Heart left ventricle (tissue), 16 donors: ENCODE results near the gene SMTNL1. TPM values are rescaled to one million over a fixed set of nuclear protein-coding genes. Genes with fewer than 3 reads are reported as not detected.

Experiments used
- ATAC-seq, 4 donors: fragments of 200-7000 bp; cut with Tn5 transposase; one replicate each; pipeline ENCODE4 v1.9.1; 2020 to 2022; ENCODE audit warnings: moderate library complexity in 4 of 4, mild to moderate bottlenecking in 3 of 4, moderate number of reproducible peaks in 1 of 4
- DNase-seq, 5 donors: peaks; one replicate each; pipeline ENCODE4 v3.0.0-alpha.2; 2020
- H3K27ac ChIP-seq, 12 donors: fragments of 200-600 bp; sonication (generic) in 4 of 12; one replicate each; pipeline versions ENCODE4 v1.5.0 to v1.8.0; 2016 to 2022; ENCODE audit warnings: mild to moderate bottlenecking in 2 of 12
- H3K27me3 ChIP-seq, 9 donors: fragments of 200-600 bp; sonication (generic) in 2 of 9; one replicate each; pipeline versions ENCODE4 v1.5.1 to v1.8.0; 2016 to 2022; ENCODE audit warnings: mild to moderate bottlenecking in 3 of 9
- H3K36me3 ChIP-seq, 9 donors: fragments of 200-600 bp; sonication (generic) in 2 of 9; one replicate each; pipeline versions ENCODE4 v1.5.0 to v1.8.0; 2018 to 2022; ENCODE audit warnings: mild to moderate bottlenecking in 2 of 9
- H3K4me1 ChIP-seq, 12 donors: fragments of 200-600 bp; sonication (generic) in 4 of 12; one replicate each; pipeline versions ENCODE4 v1.5.0 to v1.8.0; 2016 to 2022; ENCODE audit warnings: mild to moderate bottlenecking in 3 of 12
- H3K4me3 ChIP-seq, 12 donors: fragments of 200-600 bp; sonication (generic) in 4 of 12; one replicate each; pipeline versions ENCODE4 v1.5.0 to v1.8.0; 2017 to 2022; ENCODE audit warnings: mild to moderate bottlenecking in 9 of 12, moderate library complexity in 4 of 12
- H3K9me3 ChIP-seq, 12 donors: fragments of 200-600 bp; sonication (generic) in 4 of 12; one replicate each; pipeline versions ENCODE4 v1.5.0 to v1.8.0; 2016 to 2022; ENCODE audit warnings: mild to moderate bottlenecking in 1 of 12
- CTCF ChIP-seq, 12 donors: fragments of 200-600 bp; sonication (generic) in 4 of 12; IDR thresholded peaks; one replicate each; pipeline versions ENCODE4 v1.5.0 to v1.8.0; 2018 to 2022; ENCODE audit warnings: antibody characterized with exemption in 12 of 12, mild to moderate bottlenecking in 5 of 12
- POLR2A ChIP-seq, 2 donors: fragments of 450-650 bp; IDR thresholded peaks; one replicate each; pipeline ENCODE4 v1.6.1; 2017; ENCODE audit warnings: antibody characterized with exemption in 2 of 2, mild to moderate bottlenecking in 2 of 2, moderate library complexity in 2 of 2
- WGBS, 4 donors: extraction: QIAGEN DNeasy Blood & Tissue Kit in 2 of 4; methylation state at CpG; one replicate each; pipeline versions ENCODE4 v1.1.5 to v1.1.7; 2013 to 2018; 5-methylcytosine and 5-hydroxymethylcytosine counted together
- intact Hi-C, 10 donors: fragments of 100-400 bp; cut with DNase I; formaldehyde crosslinking; loops; one replicate each; pipeline versions ENCODE4 v1.11.1 to v1.14.2; 2022
- polyA plus RNA-seq, 2 donors: library from polyadenylated mRNA; stranded (reverse); fragments of 200-250 nt; gene quantifications; one replicate each; pipeline ENCODE4 v1.2.3, GENCODE V29; 2013
- total RNA-seq, 9 donors: library from RNA; depleted of rRNA in 2 of 9; stranded (reverse); fragments of >200 nt in 2 of 9; fragmentation: NEBNext Ultra II Directional in 3 of 9; extraction: Animal tissue kit (Norgen Biotek cat#: 25700) in 3 of 9; gene quantifications; one replicate each; pipeline versions ENCODE4 v1.1.0 to v1.2.4, GENCODE V29; 2016 to 2023
- donor health status: ischemic (EF 13 %, LVEDD 7.1; RV severe dilation, severe dysfunction).
- donor health status: healthy with polysubstance abuse.
- donor health status: DM: no; HTN: yes; CAD: no.
- donor health status: DM: no; HTN: no; CAD: no.
- donor health status: ischemic (EF 25% LVEDD 6.9; RV normal size, moderate dysfunction).
- donor health status: ischemic (EF 25% LVEDD 5.7; RV mildly dilated, moderate dysfunction).
- donor health status: healthy.
- donor health status: DM: yes; HTN: yes; CAD: no.
- donor health status: ischemic (EF 35%, LVEDD 5.7; RV mildly dilated, moderate dysfunction).
- donor health status: nonischemic (EF 11% LVEDD 7.7; RV severe dilation, severe dysfunction).
- donor health status: DM: yes; HTN: yes; CAD: no.
- donor health status: PGD.
- donor health status: ischemic (EF 29% LVEDD 5.4; RV normal size, mild dysfunction).
- donor health status: nonischemic (EF 23%, LVEDD 6.1; RV moderate dilation, normal function).

Gene SMTNL1
- total and polyA plus RNA-seq, 11 donors = not detected

- H3K27ac ChIP-seq = peak overlapping the region in 11 of 12 donors; percentile 23 to 77 (median 60)
- H3K27me3 ChIP-seq = no peaks in the 10 kb centered on the region
- no peaks in the 10 kb centered on the region for H3K9me3 ChIP-seq
- peak; percentile 59 to 82 (median 72) for DNase-seq
- H3K36me3 ChIP-seq = no peaks in the 10 kb centered on the region
- ATAC-seq = peak; percentile 11 to 77 (median 74)
- peak overlapping the region; percentile 62 to 98 (median 80) for H3K4me3 ChIP-seq
- 0% methylated on average over 56 to 57 of the region's 57 CpGs for WGBS, 4 donors
- intact Hi-C loops = loop anchor here in 3 of 10 donors (2.0 to 10.0 kb wide), 3 partner anchors 14 to 170 kb away; no protein-coding TSS in a partner anchor
- TF ChIP-seq POLR2A (IDR thresholded peaks at IDR 0.05) = no peak
- no peak for TF ChIP-seq CTCF (IDR thresholded peaks at IDR 0.05)
- peaks cover 0 to 25% (median 12%) of the 10 kb centered on the region in 12 donors for H3K4me1 ChIP-seq
Measured at GRCh38 chr11:57514538-57515331, 22.7 kb upstream of the SMTNL1 start.

DNA sequence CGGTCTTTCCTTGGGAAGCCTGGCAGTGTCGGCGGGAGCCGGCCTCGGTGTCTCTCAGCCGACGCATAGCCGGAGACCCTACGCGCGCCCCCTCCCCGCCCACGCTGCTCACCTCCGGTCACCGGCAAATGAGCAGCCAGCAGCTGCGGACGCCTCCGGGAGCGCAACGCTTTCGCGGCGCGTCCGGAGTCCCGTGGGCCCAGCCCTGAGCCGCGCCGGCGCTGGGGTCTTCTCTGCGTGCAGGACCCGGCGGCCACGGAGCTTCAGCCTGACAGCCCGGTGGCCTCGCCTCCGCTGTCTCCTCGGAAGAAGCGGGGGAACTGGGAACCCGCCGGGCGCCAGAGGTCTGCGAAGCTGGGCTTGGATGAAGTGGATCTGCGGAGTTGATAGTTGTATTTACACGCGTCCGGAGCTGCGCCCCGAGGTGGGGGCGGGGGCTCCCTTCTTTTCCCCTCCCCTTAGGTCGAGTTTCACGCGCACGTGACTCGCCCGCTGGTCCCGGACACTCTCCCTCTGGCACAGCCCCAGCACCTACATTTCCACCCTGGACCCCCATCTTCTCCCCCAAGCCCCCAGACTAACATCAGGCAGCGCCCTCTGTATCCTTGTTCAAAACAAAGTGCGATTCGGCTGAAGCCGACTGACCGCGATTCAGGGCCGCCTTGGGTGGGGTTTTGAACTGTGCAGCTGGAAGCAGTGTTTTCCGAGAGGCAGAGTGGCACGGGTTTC lies 21.9 kb upstream of the SMTNL1 start, which contains the start of gene SLC43A1:
TSS of gene SLC43A1 (minus strand) at position 371 of the 729 bp plus-strand sequence. CDS start 1,591 bp downstream, outside the sequence.
- Histone ChIP-seq H3K36me3 (no peaks in the 10 kb centered on the region), H3K27ac (peak within 1 kb of the TSS in 11 of 12 donors; percentile 23 to 77 (median 60)), H3K4me1 (peaks cover 0 to 26% (median 12%) of the 10 kb centered on the region in 12 donors), H3K4me3 (peak within 1 kb of the TSS; percentile 62 to 98 (median 80)), H3K9me3 (no peaks in the 10 kb centered on the region), H3K27me3 (no peaks in the 10 kb centered on the region)
- peak; percentile 43 to 77 (median 63) for DNase-seq
- intact Hi-C loops = loop anchor here in 3 of 10 donors (2.0 to 10.0 kb wide), 3 partner anchors 15 to 171 kb away; no protein-coding TSS in a partner anchor
- peak in 2 of 12 donors; percentile 13 to 15 for TF ChIP-seq CTCF (IDR thresholded peaks at IDR 0.05)
- peak in 1 of 2 donors; percentile 36 for TF ChIP-seq POLR2A (IDR thresholded peaks at IDR 0.05)
- peak; percentile 67 to 78 (median 75) for ATAC-seq
- WGBS, 4 donors = 0% methylated on average over 57 to 66 of the region's 66 CpGs

DNA sequence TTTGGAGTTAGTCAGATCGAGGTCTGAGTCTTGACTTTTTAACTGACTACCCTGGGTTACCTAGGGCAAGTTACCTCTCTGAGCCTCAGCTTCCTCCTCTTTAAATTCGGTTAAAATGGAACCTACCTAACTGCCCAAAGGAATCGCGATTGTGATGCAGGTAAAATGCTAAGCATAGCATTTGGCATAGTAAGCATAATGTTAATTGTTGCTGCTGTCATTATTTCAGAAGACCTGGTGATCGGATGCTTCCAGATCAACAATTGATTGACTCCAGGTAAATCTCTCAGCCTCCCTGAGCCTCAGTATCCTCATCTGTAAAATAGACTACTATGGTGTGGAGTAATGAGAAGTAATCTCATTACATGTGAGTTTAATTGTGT lies 21.3 kb upstream of the SMTNL1 start:
- TF ChIP-seq POLR2A (IDR thresholded peaks at IDR 0.05) (no peak), CTCF (IDR thresholded peaks at IDR 0.05) (no peak)
- DNase-seq (no peak), ATAC-seq (no peak)
- Histone ChIP-seq H3K27ac (peak overlapping the region in 3 of 12 donors; percentile 63 to 77 (median 72)), H3K4me3 (peak overlapping the region; percentile 62 to 98 (median 80)), H3K9me3 (no peaks in the 10 kb centered on the region), H3K27me3 (no peaks in the 10 kb centered on the region), H3K36me3 (no peaks in the 10 kb centered on the region), H3K4me1 (peaks cover 0 to 26% (median 12%) of the 10 kb centered on the region in 12 donors)
- 21 to 30% (median 29%) methylated on average over 5 of the region's 5 CpGs for WGBS, 4 donors
- intact Hi-C loops = loop anchor here in 1 of 10 donors (10.0 kb wide), 1 partner anchor 171 kb away; no protein-coding TSS in a partner anchor
